ENCODE results near the gene FAM216B. TPM values are rescaled to one million over a fixed set of nuclear protein-coding genes. Genes with fewer than 3 reads are reported as not detected.

FAM216B gene
- total and polyA plus RNA-seq, 2 donors: 0.05 to 0.14 TPM

GRCh38 chr13:42834946-42835345 lies 53.6 kb downstream of the FAM216B start:
- no peak overlapping the region for H3K27ac ChIP-seq (ENCODE audit: low read depth in 1 of 2, low read length in 1 of 2)
- H3K4me1 ChIP-seq (ENCODE audit: control insufficient read depth in 2 of 2, insufficient read depth in 2 of 2, low read length in 2 of 2): no peaks in the 10 kb centered on the region
- DNase-seq (ENCODE audit: low read depth in 6 of 9, low spot score in 9 of 9): no peak
- H3K4me3 ChIP-seq (ENCODE audit: low read length in 2 of 2): no peak overlapping the region
- WGBS: 92% methylated on average over 3 of the region's 3 CpGs
- H3K9me3 ChIP-seq (ENCODE audit: control insufficient read depth in 2 of 2, insufficient read depth in 1 of 2, low read length in 1 of 2): no peaks in the 10 kb centered on the region
- H3K36me3 ChIP-seq (ENCODE audit: control insufficient read depth in 2 of 2, insufficient read depth in 2 of 2, low read length in 1 of 2): no peaks in the 10 kb centered on the region
- no peaks in the 10 kb centered on the region for H3K27me3 ChIP-seq (ENCODE audit: control insufficient read depth in 2 of 2, insufficient read depth in 1 of 2, low read length in 1 of 2)

- 82% methylated on average over 10 of the region's 10 CpGs for WGBS
- H3K4me1 ChIP-seq (ENCODE audit: control insufficient read depth in 2 of 2, insufficient read depth in 2 of 2, low read length in 2 of 2): no peaks in the 10 kb centered on the region
- H3K27ac ChIP-seq (ENCODE audit: low read depth in 1 of 2, low read length in 1 of 2): no peak overlapping the region
- H3K9me3 ChIP-seq (ENCODE audit: control insufficient read depth in 2 of 2, insufficient read depth in 1 of 2, low read length in 1 of 2): no peaks in the 10 kb centered on the region
- DNase-seq (ENCODE audit: low read depth in 6 of 9, low spot score in 9 of 9): no peak
- no peaks in the 10 kb centered on the region for H3K36me3 ChIP-seq (ENCODE audit: control insufficient read depth in 2 of 2, insufficient read depth in 2 of 2, low read length in 1 of 2)
- H3K27me3 ChIP-seq (ENCODE audit: control insufficient read depth in 2 of 2, insufficient read depth in 1 of 2, low read length in 1 of 2): no peaks in the 10 kb centered on the region
- no peak overlapping the region for H3K4me3 ChIP-seq (ENCODE audit: low read length in 2 of 2)
These were observed 55.7 kb downstream of the FAM216B start for GRCh38 chr13:42836930-42837690.

Other genes starting within 250 kb of the FAM216B start
- 2.8 TPM for gene TNFSF11, start 207.4 kb upstream of the FAM216B start, total RNA-seq
- 1.6 TPM for gene TNFSF11, start 207.4 kb upstream of the FAM216B start, polyA plus RNA-seq
- 66.8 TPM for gene EPSTI1, start 210.7 kb downstream of the FAM216B start, total RNA-seq
- 27.2 TPM for gene EPSTI1, start 210.7 kb downstream of the FAM216B start, polyA plus RNA-seq
- gene DNAJC15, start 242.0 kb downstream of the FAM216B start, total RNA-seq: 17.5 TPM
- gene DNAJC15, start 242.0 kb downstream of the FAM216B start, polyA plus RNA-seq: 20.6 TPM

Data from thymus (tissue), 11 donors.